HG03520 (cell line): ENCODE measurements around the gene SMYD3.

ENCODE experiments used
- ATAC-seq: cut with Tn5 transposase; IDR thresholded peaks from one replicate; pipeline ENCODE4 v1.9.1; 2021; ENCODE audit warnings: mild to moderate bottlenecking, moderate library complexity; ENCODE audit not compliant: unreplicated experiment

The SMYD3 gene

DNA sequence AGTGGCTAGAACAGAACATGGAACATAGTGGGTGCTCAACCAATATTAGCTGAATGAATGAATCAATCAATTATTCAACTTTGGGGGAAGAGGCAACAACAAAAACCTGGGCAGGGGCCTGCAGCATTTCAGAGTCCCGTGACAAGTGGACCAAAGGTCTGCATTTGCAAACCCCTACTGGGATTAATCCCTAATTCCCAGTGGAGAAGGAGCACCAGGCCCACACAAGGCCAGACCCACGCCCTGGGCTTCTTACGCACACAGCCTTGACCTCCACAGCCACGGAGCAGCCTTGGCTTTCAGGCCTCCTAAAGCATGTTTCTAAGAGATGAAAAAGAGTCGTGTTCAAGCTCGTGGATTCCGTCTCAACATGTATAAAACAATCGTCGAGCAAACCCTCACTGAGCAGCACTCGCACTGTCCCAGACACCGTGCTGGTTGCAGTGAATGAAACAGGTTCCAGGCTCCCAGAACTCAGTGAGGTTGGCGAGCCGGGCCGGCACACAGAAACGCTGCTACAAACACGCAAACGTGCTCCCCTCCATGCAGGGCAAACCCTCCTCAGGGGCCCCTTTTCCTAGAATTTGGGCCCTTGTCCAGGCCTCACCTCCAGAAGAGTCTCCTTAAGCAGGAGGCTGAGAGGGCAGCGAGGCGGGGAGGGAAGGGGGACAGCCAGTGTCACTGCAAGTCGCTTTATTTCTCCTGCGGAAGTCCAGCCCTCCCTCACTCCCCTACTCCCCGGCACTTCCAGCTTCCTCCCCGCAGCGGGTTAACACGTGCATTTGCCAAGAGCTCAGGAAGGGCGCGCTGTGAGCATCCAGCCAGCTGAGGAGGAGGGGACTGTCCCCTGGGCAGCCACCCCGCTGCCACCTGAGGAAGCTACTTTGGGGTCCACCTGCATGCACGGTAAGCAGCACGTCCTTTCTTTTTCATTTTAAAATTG is 795.8 kb downstream of the SMYD3 start:
- no peak for ATAC-seq

DNA sequence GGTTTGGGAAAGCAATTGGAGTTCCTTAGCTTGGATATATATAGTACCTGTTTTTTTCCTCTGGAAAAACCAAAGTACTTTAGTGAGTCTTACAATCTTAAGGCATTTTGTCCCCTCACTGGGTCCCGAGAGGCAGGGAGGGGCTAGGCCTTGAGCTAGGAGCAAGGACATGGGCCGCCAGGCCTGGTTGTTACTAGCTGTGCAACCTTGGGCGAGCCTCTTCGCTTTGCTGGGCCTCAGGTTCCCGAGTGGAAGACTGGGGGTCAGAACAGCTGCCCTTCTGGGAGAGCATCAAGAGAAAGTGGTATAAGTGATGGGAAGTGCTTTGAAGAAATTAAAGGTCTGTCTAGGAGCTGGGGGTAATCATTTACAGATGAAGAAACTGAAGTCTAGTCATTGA is 799.1 kb downstream of the SMYD3 start:
- ATAC-seq = no peak

DNA sequence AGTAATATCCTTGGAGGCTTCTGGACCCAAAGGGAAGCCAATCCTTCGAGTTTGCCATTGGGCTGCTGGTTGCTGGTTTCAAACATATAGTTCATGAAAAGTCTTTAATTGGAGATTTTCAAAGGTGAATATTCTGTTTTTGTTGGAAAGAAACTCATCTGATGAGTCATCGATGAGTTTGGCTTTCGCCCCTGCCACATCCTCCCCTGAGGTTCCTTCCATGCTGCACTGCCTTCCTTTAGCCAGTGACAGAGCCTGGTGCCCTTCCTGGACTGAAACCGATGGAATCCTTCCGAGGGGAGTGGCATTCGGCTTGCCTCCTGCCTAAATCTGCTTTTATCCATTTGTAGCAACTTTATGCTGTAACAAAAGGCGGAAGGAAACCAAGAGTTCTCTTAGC is 802.3 kb downstream of the SMYD3 start:
- ATAC-seq = no peak

DNA sequence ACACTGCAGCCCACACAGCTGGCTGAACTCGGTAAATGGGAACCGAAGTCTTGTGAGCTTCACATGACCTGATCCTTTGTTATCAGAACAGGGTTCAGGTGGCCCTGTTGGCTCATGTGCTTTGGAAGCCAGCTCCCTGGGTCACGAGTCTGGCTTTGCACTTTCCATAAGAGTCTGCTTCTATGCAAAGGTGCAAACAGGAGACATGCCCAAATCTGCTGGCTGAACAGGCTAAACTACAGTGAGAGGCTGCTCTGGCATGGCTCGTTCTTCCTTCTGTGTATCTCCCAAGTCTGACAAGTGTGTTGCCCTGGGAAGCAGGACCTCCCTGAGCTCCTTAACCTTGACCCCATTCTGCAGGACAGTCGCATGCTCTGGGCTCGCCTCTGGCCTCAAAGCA is 802.7 kb downstream of the SMYD3 start:
- ATAC-seq = no peak

DNA sequence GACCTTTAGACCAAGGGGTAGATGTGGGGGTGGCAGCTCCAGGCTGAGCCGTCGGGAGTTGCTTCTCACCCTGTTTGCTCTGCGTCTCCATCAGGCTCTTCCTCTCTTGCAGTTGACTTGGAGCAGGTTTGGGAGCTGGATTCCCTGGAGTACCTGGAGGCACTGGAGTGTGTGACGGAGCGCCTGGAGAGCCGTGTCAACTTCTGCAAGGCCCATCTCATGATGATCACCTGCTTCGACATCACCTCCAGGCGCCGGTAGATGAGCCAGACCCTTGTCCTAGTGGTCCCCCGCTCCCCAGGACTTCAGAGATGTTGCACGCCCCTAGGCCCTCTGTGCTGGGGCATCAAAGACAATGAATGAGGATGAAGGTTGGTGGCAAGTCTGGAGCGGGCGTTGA is 804.7 kb downstream of the SMYD3 start:
- no peak for ATAC-seq

DNA sequence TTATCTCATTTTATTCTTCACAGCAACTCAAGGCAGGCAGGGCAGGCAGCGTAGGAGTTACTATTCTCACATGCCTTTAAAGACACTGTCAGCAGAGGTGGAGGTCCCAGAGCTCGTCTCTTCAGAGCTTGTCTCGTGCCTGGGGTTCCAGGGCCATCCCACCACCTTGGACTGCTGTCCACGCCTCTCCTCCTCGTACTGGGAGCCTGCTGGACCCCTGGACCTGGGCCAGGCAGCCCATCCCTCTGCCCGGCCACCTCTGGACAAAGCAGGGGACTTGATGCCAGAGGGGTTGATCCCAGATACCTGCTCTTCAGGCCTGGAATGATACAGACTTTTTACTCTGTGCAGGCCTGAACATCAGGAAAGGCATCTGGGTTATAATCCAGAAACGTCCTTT is 805.4 kb downstream of the SMYD3 start:
- no peak for ATAC-seq

DNA sequence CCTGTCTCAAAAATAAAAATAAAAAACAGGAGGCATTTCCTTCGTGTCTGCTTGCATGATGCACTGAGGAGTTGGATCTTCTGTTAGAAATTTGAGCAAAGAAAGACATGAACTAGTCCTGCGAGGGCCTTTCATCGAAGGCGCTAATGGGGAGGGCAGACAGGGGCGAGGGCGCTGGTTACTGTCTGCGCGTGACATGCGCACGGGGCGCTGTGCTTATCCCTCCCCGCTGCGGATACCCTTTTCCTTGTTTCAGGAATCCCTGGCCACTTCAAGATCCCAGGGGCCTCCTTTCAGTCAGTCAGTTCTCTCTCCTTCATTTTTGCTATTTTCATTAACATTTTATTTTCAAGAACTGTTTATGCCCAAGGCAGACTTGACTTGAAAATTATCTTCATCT is 806.4 kb downstream of the SMYD3 start:
- no peak for ATAC-seq
